M059J (cell line): ENCODE results near the gene KRTAP5-7. TPM values are rescaled to one million over a fixed set of nuclear protein-coding genes. Genes with fewer than 3 reads are reported as not detected.
"Not testable (repeated sequence)": the region's sequence is repeated elsewhere in the genome, so short reads cannot be mapped to it uniquely, and the experiment has no call there.

ENCODE experiments used
- DNase-seq: peaks from one replicate; pipeline ENCODE4 v3.0.0-alpha.2; 2012; ENCODE audit warnings: low read depth
- total RNA-seq: library from RNA; depleted of rRNA; stranded (reverse); fragments of >200 nt; shearing (Covaris generic); gene quantifications from 2 replicates; pipeline ENCODE4 v1.2.3, GENCODE V29; 2014

KRTAP5-7 gene
- total RNA-seq, 1 experiment from 2014 or later = not detected

DNA sequence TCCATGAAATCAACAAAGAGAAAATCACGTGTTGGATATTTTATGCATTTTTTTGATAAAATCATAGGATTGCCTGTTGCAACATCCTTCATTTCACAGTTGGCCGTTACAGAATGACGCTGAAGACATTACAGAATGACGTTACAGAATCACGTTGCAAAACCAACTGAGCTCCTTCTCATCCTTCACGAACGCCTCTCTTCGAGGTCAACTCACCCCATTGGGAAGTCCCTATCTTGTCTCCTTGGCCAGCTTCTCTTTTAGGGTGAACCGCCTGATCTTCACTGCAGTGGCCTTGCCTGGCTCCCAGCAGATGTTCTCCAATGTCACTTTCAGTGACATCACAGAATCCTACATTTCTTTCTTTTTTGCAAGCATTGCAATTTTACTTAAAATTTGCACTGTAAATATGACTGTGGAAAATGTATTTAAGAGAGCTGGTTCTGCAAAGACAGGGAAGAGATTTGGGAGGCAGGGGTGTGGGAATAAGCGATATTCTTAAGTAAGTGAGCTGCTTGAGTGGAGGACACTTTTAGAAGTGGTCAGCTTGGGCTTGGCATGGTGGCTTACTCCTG lies 5.1 kb downstream of the KRTAP5-7 start:
- DNase-seq = no peak

DNA sequence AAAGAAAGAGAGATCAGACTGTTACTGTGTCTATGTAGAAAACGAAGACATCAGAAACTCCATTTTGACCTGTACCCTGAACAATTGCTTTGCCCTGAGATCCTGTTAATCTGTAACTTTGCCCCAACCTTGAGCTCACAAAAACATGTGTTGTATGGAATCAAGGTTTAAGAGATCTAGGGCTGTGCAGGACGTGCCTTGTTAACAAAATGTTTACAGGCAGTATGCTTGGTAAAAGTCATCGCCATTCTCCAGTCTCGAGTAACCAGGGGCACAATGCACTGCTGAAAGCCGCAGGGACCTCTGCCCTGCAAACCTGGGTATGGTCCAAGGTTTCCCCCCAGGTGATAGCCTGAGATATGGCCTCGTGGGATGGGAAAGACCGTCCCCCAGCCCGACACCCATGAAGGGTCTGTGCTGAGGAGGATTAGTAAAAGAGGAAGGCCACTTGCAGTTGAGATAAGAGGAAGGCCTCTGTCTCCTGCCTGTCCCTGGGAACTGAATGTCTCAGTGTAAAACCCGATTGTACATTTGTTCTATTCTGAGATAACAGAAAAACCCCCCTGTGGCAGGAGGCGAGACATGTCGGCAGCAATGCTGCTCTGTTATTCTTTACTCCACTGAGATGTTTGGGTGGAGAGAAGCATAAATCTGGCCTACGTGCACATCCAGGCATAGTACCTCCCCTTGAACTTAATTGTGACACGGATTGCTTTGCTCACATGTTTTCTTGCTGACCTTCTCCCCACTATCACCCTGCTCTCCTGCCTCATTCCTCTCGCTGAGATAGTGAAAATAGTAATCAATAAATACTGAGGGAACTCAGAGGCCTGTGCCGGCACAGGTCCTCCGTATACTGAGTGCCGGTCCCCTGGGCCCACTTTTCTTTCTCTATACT lies 7.9 kb downstream of the KRTAP5-7 start:
- DNase-seq = not testable (repeated sequence)

DNA sequence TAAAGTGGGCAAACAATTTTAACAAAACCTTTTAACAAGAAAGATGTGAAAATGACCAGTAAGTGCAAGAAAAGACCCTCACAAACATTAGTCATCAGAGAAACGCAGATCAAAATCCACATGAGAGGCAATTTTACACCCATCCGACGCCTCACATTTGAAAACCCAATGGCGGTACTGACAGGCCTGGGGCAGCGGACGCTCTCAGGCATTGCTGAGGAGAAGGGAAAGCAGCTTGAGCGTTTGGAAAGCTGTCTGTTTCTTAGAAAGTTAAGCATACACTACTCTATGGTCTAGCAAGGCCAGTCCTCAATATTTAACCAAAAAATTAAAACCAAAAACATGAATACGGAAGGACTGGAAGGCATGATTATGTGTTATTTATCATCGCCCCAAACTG lies 8.8 kb downstream of the KRTAP5-7 start:
- no peak for DNase-seq

DNA sequence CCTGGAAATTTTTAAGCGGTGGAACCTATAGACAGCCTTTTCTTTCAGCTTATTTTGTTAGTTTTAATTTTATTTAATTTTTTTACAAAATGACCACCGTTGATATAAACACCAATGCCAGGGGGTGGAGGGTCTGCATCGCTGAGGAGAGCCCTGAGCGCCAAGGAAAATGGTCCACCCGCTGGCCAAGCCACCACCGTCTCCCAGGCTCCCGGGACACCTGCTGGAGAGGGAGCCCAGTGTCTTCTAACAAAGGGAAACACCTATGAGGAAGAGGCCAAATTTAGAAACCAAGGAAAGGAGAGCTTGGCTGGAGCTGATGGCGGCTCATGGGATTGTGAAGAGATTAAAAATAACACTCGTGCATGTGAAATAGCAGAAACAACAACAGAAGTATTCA lies 10.5 kb downstream of the KRTAP5-7 start:
- no peak for DNase-seq

DNA sequence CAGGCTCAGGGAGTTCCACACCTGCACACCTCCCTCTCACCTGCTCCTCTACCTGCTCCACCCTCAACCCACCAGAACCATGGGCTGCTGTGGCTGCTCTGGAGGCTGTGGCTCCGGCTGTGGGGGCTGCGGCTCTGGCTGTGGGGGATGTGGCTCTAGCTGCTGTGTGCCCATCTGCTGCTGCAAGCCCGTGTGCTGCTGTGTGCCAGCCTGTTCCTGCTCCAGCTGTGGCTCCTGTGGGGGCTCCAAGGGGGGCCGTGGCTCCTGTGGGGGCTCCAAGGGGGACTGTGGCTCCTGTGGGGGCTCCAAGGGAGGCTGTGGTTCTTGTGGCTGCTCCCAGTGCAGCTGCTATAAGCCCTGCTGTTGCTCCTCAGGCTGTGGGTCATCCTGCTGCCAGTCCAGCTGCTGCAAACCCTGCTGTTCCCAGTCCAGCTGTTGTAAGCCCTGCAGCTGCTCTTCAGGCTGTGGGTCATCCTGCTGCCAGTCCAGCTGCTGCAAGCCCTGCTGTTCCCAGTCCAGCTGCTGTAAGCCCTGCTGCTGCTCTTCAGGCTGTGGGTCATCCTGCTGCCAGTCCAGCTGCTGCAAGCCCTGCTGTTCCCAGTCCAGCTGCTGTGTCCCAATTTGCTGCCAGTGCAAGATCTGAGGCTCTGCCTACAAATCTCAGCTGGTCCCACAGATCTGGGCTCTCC lies 11.1 kb downstream of the KRTAP5-7 start, which contains the start of gene KRTAP5-8:
KRTAP5-8 (plus strand) TSS at position 49 of the 689 bp plus-strand sequence; CDS start at position 80, 31 bp downstream.
- not testable (repeated sequence) for DNase-seq

DNA sequence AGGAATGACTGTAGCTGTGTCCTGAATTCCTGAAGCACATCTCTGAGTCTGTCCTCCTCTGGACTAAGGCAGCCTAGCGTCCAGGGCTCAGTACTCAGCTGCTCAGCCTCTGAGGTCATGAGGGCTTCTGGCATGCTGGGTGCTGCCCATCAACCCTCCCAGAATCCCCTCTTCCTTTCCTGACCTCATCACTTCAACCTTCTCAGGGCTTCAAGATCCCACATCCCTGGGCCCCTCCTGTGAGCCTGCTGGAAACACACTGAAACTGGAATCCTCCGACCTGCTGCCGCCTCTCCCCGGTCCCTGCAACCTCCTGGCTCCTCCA lies 11.6 kb downstream of the KRTAP5-7 start:
- DNase-seq = no peak

DNA sequence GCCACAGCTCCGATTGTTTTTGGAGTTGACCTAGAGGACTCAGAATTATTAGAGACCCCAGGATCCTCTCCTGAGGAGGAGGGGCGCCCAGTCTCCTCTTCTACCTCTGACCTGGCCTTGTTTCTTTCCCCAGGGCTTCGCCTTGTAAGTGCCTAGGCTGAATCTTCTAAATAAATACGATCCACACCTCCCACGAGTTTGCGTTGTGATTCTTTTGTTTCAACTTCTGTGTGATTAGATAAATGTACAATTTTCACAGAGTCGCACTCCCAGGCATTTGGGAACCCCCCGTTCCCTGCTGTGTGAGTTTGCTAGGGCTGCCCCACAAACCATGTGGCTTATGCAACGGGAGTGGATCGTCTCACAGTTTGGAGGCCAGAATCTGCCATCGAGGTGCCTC lies 11.9 kb downstream of the KRTAP5-7 start:
- no peak for DNase-seq

DNA sequence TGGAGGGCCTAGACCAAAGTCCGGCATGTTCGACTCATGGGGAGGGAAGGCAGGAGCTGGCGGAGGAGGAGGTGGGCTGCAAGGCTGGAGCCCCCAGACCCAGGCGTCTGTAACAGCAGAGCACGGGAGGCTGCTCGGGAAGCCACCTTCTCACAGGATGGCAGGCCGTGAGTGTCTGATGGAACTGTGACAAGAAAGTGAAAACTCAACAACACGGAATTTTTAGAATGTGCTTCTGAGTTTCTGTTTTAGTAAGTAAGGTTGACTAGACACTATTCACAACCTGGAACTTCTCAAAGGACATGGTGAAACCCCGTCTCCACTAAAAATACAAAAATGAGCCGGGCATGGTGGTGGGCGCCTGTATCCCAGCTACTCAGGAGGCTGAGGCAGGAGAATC lies 12.9 kb downstream of the KRTAP5-7 start:
- DNase-seq = not testable (repeated sequence)

DNA sequence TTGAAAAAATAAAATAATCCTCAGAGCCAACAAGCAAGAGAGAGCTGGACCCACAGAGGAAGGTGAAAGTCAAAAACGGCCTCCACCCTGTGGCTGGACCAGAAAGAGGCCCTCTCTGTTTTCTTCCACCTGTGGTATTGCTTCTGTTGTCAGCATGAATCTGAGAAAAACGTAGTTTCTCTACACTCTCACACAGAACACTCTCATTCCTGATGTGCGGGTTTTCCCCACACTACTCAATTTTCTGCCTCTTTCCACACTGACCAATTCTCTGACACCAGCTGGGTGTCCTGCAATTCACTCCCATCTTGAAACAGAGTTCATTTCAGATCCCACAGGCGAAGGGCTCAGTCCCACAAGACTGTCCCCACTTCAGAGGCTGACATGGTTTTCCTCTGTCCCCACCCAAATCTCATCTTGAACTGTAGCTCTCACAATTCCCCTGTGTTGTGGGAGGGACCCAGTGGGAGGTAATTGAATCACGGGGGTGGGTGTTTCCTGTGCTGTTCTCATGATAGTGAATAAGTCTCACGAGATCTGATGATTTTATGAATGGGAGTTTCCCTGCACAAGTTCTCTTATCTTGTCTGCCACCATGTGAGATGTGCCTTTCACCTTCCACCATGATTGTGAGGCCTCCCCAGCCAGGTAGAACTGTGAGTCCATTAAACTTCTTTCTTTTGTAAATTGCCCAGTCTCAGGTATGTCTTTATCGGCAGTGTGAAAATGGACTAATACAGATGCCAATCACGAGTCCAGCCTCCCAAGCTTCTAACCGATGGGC lies 13.6 kb downstream of the KRTAP5-7 start:
- DNase-seq = not testable (repeated sequence)

DNA sequence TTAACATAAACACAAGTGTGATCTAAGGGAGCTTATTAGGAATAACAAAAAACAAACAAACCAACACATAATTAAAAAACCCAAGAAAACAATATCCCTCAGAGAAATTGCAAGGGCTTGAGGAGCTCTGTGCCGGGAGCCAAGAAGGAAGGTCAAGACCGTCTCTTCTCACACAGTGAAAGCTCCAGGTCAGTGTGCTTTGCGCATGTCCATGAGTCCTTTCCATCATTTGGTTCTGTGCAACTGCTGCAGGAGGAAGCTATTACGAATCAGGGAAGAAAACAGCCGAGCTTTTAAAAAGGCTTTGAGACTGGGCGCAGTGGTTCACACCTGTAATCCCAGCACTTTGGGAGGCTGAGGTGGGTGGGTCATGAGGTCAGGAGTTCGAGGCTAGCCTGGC lies 15.3 kb downstream of the KRTAP5-7 start:
- no peak for DNase-seq

DNA sequence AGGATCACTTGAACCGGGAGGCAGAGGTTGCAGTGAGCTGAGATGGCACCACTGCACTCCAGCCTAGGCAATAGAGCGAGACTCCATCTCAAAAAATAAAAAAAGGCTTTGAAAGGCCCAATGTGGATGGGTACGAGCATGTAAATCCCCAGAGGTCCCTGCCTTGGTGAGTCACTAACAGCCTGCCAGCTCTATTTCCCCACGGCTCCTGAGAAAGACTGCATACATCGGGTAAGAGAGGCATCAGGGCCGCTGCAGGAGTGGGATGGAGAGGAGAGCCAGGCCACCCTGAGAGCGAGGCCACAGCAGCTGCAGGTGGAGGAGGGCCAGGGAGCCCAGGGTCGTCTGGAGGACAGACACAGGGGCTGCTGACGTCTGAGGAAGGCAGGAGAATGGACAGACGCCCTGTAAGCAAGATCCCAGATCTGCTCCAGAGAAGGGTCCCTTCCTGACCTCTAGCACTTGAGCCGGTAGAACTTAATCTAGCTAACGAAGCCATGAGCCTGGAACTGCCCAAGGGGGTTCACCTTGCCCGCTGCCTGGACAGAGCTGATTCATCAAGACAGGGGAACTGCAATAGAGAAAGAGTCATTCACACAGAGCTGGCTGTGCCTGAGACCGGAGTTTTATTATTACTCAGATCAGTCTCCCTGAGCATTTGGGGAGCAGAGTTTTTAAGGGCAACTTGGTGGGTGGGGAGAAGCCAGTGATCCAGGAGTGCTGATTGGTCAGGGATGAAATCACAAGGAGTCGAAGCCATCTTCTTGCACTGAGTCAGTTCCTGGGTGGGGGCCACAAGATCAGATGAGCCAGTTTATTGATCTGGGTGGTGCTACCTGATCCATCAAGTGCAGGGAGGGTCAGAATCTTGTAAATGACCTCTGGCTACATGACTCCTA lies 16.1 kb downstream of the KRTAP5-7 start:
- DNase-seq = peak; percentile 3

DNA sequence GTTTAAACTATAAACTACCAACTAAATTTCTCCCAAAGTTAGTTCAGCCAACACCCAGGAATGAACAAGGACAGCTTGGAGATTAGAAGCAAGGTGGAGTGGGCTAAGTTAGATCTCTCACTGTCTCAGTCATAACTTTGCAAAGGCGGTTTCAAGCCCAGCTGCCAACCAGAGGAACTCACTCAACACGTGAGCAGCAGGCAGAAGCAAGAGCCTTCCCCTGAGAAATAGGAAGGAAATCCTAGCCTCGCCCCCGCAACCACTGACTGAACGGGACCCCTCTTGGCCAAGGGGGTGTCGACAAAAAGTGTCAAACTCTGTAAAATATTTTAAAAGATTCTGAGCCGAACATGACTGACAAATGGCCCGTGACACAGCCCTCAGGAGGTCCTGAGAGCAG lies 16.8 kb downstream of the KRTAP5-7 start:
- DNase-seq = no peak

DNA sequence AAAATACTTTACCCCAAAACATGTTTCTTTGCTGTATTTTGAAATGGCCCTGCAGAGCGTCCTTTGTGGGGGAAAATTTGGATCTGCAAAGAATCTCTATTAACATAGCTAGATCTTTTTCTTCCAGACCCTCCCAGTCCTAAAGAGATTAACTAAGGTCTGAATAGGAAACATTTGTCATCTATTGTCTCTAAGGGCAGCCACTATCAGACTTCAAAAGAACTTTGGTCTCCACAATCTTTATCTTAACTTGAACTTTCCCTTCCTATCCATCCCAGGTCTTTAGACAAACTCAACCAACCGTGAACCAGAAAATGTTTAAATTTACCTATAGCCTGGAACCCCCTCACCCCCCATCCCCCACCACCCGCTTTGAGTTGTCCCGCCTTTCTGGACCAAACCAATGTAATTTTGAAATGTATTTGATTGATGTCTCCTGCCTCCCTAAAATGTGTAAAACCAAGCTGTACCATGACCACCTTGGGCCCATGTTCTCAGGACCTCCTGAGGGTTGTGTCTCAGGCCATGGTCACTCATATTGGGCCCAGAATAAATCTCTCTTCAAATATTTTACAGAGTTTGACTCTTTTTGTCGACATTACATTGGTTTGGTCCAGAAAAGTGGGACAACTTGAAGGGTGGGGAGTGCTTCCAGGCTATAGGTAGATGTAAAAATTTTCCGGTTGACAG lies 17.6 kb downstream of the KRTAP5-7 start:
- DNase-seq = no peak

DNA sequence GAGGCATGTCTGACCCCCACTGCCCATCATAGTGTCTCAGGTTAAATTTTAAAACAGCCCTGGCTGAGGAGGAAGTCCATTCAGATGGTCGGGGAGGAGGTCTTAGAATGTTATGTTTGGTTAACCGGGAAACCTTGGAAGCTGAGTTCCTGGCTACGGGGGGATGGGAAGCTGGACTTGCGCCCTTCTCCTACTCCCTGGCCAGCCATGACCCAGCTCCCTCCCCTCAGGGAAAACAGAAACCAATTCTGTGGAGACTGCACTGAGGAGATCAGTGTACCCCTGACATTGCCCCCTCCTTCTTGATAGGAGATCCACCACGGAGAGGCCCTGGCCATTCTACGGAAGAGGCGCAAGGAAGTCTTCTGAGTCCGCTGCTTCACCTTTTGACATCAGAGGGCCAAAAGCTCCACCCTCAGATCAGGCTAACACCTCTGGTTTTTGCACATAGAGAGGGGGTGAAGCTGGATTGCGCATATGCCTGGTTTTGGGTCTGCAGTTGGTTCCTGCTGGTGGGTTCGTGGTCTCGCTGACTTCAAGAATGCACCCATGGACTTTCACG lies 18.4 kb downstream of the KRTAP5-7 start:
- DNase-seq = no peak

DNA sequence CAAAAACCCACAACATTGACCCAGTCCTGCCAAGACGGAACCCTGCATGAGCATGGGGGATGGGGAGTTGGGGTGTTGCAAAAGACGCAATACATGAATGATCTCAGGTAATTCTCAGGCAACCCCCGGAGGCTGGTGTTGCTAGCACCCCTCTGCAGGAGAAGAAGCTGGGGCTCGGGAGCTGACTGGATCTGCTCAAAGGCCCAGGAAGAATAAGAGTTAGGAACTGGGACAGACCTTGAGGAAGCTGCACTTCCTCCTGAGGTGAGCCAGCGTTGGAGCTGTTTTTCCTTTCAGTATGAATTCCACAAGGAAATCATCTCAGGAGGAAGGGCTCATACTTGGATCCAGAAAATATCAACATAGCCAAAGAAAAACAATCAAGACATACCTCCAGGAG lies 21.1 kb downstream of the KRTAP5-7 start, which contains the start of gene KRTAP5-9:
KRTAP5-9 (plus strand) TSS at position 301 of the 400 bp plus-strand sequence. CDS start 238 bp downstream, outside the sequence.
- no peak for DNase-seq

DNA sequence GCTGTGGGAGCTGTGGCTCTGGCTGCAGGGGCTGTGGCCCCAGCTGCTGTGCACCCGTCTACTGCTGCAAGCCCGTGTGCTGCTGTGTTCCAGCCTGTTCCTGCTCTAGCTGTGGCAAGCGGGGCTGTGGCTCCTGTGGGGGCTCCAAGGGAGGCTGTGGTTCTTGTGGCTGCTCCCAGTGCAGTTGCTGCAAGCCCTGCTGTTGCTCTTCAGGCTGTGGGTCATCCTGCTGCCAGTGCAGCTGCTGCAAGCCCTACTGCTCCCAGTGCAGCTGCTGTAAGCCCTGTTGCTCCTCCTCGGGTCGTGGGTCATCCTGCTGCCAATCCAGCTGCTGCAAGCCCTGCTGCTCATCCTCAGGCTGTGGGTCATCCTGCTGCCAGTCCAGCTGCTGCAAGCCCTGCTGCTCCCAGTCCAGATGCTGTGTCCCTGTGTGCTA lies 21.7 kb downstream of the KRTAP5-7 start:
- no peak for DNase-seq

DNA sequence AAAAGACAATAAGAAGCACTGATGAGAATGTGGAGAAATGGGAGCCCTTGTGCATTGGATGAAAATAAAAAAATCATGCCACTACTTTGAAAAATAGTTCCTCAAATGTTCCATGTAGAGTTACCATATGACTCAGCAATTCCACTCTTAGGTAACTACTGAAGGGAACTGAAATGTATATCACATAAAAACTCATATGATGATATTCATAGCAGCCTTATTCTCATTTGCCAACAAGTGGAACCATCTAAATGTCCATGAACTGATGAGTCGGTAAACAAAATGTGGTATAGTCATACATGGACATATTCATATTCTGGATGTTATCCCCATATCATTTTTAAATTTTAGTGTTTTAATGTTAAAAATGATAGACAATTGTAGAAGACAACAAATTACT lies 24.6 kb downstream of the KRTAP5-7 start:
- DNase-seq = no peak

DNA sequence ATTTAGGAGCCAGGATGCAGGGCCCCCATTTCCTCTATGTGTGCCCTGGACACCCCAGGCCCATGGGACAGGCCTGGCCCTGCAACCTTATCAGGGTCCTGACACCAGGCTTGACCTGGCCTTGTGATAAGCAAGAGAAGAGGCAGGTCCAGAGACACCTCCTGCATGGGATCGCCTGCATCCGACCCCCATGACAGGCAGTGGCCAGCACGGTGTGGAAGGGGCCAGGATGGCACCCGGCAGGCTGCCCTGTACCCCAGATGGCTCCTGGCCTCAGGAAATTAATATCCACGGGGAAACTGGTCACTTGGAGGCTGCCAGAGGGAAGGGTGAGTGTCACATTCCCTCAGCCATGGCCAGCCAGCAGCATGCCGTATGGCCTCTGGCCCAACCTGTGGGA lies 27.9 kb downstream of the KRTAP5-7 start:
- DNase-seq = no peak

DNA sequence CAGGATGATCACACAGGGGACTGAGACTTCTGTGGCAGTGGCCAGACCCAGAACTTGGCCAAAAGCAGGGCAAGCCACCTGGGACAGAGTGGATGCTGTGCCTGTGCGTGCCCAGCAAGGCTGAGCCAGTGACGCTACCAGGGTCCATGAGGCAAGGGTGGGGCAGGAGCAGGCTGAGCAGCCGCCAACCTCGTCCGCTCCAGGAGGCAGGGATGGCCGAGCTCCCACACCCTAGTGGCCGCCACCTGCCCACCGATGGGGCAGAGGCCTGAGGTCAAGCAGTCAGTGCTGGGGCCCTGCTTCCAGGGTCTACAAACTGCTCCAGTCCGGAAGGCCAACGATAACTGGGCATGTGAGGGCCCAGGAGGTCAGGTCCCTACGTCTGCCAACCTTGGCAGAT lies 28.4 kb downstream of the KRTAP5-7 start:
- DNase-seq = no peak

DNA sequence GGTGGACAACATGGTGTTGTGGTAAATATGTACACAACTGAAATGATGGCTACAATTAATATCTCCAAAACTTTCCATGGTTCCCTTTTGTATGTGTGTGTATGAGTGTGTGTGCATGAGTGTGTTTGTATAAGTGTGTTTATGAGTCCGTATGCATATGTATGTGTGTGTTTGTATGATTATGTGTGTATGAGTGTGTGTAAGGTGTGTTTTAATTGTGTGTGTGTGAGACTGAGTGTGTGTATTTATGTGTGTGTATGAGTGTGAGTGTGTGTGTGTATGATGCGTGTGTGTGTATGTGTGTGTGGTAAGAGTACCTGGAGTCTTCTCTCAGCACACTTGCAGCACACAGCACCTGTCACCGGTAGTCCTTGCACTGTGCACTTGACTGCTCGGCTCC lies 29.0 kb downstream of the KRTAP5-7 start:
- no peak for DNase-seq
